ENCODE data around the gene MCM7.
"Not testable (repeated sequence)": the region's sequence is repeated elsewhere in the genome, so short reads cannot be mapped to it uniquely, and the experiment has no call there.

Gene MCM7

DNA sequence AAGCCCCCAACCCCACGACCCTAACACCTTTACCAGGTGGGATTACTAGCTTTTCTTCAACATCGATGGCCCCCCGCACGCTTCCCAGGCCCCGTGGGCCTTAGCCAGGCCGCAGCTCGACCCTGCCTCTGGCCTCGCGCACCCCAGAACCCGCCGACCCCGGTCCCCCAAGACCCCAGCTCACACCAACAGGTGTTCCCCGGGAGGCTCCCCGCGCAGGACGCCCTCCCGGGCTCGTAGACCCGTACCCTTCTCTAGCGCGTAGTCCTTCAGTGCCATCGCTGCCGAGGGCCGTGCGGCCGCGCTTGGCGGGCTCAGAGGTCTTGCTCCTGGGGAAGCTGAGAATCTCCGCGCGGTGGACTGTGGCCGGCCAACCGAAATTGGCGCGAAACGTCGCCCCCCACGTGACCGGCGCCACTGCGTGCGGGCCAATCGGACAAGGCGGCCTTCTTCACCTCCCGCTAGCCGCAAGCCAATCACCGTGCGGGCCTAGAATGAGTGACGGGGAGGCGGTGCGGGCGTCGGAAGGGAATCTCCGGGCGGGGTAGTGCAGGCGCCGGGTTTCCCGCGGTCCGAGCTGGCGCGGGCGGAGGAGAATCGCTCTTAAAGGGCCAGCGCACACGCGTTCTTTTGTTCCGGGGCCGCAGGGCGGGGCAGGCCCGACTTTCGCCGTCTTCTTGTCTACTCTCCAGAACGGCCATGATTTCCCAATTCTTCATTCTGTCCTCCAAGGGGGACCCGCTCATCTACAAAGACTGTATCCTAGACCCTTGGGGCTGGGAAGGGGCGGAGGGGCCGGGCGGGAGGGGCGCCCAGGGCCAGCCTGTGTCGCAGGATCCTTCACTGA is at the start of gene MCM7, which contains the start of gene AP4M1:
Gene MCM7, minus strand, starts transcription at position 382 of the 847 bp plus-strand sequence. Its CDS starts 103 bp downstream, at position 279.
Gene AP4M1, plus strand, starts transcription at position 628 of the 847 bp plus-strand sequence. Its CDS starts 72 bp downstream, at position 700.
- peak; percentile 99 for DNase-seq

DNA sequence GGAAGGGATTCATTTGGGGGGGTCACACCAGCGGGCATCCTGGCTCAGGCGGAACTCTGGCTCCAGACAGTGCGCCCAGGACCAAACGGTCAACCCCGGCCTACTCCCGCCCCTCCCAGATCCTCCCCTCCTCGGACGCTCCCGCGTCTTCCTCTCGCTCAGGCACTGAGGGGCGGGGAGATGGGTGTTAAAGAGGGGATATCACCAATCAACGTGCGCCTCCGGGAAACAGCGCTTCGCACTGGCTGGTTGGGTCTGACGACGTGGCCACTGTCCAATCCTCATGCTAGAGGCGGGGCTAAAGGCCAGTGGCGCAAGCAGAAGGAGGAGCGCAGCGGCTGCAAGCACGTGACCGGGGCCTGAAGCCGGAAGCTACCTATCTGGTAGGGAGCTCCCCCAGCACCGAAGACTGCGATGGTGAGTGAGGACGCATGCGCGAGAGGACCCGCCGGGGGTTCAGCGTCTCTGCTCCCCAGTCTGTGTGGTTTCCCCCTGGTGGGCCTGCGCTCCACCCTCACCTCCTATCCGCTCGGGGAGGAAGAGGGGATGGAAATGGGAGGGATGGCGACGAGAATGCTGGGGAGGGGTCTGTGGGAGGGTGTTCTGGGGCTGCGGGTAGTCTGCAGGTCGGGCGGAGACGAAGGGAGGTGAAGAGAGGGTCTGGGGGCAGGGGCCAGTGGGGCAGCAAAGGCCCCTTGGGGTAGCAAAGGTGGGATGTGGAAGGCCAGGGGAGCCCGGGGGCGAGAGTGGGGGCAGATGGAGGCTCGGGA is 47.5 kb upstream of the MCM7 start, which contains the start of gene LAMTOR4:
Gene LAMTOR4, plus strand, starts transcription at position 360 of the 770 bp plus-strand sequence. Its CDS starts 55 bp downstream, at position 415.
- peak; percentile 99 for DNase-seq

DNA sequence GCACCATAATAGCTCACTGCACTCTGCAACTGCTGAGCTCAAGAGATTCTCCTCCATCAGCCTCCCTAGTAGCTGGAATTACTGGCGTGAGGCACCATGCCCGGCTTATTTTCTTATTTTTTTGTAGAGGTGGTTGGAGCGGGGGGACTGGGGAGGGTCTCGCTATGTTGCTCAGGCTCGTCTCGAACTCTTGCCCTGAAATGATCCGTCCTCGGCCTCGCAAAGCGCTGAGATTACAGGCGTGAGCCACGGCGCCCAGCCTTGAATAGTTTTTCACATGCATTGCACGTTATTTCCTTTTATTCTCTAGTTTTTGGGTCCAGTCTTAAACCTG is 47.0 kb upstream of the MCM7 start:
- no peak for DNase-seq

DNA sequence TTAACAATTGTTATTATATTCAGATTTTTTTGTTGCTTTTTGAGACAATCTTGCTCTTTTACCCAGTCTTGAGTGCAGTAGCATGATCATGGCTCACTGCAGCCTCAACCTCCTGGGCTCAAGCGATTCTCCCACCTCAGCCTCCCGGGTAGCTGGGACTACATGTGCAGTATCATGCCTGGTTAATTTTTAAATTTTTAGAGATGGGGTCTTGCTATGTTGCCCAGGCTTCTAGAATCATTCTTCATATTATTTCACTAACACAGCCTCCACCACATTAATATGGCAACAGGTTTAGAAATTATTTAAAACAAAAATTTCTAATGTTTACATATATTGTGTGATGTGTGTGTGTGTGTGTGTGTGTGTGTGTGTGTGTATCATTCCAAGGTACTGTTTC is 46.1 kb upstream of the MCM7 start:
- no peak for DNase-seq

DNA sequence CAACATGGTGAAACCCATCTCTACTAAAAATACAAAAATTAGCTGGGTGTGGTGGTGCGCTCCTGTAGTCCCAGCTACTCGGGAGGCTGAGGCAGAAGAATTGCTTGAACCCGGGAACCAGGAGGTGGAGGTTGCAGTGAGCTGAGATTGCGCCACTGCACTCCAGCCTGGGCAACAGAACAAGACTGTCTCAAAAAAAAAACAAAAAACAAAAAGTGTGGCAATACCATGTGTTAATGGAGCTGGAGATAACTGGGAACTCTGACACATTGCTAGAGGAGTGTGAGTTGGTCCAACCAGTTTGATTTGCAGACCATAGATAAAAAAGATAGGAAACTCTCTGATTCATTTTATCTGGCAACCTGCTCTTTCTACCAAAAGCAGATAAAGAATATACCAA is 45.2 kb upstream of the MCM7 start:
- DNase-seq = not testable (repeated sequence)

DNA sequence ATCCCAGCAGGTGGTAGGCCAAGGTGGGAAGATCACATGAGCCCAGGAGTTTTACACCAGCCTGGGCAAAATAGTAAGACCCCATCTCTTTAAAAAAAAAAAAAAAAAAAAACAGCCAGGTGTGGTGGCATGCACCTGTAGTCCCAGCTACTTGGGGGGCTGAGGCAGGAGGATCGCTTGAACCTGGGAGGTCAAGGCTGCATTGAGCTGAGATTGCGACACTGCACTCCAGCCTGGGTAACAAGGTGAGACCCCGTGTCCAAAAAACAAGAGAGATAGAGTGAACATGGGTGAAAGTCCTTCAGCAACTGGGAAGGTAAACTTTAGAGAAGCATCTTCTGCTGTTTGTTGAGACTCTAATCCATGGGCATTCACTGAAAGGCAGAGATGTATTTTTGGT is 41.3 kb upstream of the MCM7 start:
- DNase-seq = no peak

DNA sequence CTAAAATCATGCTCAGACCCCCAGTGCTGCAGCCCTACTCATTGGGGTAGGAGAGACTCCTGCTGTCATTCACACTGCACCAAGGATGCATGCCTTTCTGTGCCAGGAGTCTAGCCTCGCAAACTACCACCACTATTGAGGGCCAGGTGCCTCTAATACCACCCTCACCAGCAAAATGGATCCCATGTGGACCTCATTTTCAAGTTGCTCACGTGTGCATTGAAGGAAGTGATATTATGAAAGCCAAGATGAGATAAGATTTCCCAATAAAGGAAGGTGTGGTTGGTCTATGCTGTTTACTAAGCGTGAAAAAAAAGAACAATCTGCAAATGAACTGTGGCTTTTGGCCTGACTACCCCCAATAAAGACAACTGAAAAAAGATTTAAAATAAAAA is 40.4 kb upstream of the MCM7 start:
- DNase-seq = no peak

DNA sequence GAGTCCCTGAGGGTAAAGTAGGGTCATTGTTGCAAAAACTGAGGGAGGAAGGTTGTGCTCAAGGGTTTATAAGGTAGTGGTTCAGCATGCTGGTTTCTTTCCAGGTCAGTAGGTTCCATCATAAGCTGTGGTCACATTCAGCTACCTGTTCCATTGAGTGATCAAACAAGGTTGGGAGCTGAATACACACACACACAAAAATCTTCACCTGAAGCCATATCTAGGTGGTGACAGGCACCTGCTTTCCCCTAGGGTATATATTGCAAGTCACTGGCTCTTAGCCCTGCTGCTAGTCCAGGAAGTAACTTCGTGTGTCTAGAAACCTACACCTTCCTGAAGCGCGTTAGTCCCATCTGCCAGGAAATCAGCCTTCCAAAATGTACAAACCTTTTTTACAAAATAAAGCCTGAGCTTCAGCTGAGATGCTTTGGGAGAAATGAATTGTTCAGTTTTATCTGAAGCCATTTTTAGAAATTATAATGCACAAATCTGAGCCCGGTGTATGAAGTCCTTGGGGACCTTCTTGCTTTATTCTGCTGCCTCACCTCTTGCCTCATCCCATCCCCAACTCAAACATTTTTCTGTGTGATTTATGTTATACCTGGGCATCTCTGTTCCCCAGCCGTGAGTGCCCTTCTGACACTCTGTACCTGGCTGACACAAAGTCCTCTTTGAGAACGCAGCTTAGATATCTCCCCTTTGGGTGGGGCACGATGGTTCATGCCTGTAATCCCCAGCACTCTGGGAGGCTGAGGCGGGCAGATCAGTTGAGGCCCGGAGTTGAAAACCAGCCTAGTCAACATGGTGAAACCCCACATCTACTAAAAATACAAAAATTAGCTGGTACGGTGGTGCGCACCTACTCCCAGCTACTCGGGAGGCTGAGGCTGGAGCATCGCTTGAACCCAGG is 36.9 kb upstream of the MCM7 start:
- no peak for DNase-seq

DNA sequence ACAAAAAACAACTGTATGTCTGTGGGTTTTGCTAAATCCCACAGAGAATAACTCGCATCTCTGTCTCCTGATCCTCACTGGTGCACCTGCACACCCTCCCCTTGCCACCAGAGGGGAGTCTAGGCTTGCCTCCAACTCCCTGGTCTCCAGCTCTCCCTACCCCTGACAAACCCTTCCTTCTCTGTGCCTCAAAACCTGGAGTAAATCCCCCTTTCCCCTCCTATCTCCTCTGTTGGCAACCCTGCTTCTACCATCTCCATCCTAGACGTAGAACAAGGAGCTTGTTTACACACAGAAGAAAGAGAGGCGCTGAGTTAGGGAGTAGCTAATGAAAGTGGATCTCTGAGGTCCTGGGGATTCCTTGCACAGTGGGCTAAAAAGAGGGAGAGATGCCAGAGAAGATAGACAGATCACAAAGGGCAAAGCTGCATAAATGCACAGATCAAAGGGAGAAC is 31.5 kb upstream of the MCM7 start:
- peak; percentile 68 for DNase-seq

DNA sequence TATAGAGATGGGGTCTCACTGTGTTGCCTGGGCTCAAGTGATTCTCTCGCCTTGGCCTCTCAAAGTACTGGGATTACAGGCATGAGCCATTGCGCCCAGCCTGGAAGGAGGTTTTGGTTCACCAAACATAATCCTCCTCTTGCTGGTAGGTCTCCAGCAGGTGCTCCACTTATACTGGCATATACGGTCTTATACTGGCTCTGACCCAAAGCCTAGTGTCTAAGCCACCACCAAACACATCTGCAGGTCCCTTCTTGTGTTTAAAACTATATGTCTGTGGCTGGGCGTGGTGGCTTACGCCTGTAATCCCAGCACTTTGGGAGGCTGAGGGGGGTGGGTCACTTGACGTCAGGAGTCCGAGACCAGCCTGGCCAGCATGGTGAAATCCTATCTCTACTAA is 30.9 kb upstream of the MCM7 start:
- no peak for DNase-seq

DNA sequence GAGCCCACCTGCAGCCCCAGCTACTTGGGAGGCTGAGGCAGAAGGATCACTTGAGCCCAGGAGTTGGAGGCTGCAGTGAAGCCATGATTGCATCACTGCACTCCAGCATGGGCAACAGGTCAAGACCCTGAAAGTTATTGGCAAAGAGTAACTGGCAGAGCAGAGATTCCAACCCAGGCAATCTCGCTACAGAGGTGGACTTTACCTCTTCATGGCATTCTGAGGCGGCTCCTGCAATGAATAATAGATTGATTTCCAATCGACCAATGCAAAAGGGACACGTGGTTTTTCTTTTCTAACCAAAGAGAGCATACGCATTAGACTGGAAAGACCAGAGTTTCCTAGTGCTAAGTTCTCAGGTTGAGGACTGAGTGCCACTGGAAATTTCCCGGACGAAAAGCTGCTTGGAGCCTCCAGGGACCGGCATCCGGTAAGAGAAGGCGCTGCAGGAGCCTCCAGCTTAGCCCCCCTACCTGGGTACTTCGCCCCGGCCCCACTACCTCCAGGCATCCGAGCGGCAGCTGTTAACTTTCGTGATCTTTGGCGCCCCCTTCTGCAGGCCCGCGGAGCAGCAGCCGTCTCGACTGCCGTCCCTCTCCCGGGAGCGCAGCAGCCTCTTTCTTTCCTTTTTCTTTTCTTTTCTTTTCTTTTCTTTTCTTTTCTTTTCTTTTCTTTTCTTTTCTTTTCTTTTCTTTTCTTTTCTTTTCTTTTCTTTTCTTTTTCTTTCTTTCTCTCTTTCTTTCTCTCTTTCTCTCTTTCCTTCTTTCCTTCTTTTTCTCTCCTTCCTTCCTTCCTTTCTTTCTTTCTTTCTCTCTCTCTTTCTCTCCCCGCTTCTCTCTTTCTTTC is 29.6 kb upstream of the MCM7 start:
- DNase-seq = peak; percentile 52

DNA sequence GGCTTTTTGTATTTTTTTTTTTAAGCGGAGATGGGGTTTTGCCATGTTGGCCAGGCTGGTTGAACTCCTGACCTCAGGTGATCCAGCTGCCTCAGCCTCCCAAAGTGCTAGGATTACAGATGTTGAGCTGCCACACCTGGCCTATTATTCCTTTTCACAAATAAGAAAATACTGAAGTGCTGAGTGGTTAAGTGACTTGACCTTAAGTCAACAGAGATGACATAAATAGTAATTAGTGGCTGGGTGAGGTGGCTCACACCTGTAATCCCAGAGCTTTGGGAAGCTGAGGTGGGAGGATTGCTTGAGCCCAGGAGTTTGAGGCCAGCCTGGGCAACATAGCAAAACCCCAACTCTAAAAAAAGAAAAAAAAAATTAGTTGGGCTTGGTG is 29.0 kb upstream of the MCM7 start:
- DNase-seq = not testable (repeated sequence)

DNA sequence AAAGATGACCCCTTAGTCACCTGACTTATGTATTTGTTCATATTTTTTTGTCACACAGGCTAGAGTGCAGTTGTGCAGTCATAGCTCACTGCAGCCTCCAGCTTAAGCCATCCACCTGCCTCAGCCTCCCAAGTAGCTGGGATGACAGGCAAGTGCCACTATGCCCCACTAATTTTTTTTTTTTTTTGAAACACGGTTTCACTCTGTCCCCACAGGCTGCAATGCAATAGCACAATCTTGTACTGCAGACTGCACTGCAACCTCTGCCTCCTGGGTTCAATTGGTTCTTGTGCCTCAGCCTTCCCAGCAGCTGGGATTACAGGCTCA is 27.4 kb upstream of the MCM7 start:
- DNase-seq = no peak

DNA sequence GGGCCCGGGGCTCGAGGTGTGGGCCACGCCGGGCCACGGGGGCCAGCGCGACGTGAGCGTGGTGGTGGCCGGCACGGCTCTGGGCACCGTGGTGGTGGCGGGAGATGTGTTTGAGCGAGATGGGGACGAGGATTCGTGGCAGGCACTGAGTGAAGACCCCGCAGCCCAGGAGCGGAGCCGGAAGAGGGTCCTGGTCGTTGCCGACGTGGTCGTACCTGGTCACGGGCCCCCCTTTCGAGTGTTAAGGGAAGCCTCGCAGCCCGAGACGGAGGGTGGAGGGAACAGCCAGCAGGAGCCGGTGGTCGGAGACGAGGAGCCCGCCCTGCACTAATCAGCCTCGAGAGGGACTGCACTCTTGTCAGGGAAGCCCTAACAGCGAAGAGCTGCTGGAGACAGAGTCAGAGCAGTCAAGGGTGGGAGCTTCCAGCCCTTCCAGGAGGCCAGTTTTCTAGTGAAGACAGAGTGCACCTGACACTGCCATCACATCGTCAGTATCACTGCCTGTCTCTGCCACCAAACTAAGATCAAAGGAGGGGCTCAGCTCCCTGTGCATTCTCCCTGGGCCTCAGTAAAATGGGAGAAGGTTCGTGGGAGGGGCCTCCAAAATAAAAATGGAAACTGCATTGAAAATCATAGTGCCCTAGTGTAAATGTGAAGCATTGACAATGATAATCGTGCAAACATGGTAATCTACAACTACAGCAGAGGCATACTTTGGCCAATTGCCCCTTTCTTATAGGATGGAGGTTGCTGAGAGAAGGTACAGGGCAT is 26.9 kb upstream of the MCM7 start:
- peak; percentile 23 for DNase-seq

DNA sequence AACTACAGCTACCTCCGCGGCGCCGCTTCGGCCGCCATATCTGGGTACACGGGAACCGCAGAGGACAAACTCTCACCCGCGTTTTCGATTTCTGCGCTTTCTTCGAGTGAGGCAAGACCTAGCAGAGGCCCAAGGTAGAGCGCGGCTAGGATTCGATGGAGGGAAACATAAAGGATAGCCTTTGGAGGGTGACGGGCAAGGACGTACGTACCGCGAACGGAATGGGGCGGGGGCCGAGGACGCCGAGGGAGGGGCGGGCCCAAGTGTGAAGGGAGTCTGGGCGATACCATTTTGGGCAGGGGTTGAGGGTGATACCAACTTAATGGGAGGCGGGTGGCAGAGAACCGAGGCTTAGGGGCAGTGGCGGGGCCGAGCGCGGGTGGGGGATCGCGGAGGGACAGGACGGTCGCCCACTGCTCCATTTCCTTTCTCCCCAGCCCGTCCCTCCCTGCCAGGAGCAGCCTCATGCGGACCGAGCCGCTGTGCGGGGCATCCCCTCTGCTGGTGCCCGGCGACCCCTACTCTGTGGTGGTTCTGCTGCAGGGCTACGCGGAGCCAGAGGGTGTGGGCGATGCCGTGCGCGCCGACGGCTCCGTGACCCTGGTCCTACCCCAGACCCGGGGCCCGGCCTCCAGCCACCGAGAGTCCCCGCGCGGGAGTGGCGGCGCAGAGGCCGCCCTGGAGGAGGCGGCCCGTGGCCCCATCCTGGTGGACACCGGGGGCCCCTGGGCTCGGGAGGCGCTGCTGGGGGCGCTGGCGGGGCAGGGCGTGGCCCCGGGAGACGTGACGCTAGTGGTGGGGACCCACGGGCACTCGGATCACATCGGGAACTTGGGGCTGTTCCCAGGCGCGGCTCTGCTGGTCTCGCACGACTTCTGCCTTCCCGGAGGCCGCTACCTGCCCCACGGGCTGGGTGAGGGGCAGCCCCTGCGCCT is 26.0 kb upstream of the MCM7 start, which contains the start of gene MBLAC1:
Gene MBLAC1, plus strand, starts transcription at position 37 of the 935 bp plus-strand sequence. Its CDS starts 429 bp downstream, at position 466.
- peak; percentile 87 for DNase-seq

DNA sequence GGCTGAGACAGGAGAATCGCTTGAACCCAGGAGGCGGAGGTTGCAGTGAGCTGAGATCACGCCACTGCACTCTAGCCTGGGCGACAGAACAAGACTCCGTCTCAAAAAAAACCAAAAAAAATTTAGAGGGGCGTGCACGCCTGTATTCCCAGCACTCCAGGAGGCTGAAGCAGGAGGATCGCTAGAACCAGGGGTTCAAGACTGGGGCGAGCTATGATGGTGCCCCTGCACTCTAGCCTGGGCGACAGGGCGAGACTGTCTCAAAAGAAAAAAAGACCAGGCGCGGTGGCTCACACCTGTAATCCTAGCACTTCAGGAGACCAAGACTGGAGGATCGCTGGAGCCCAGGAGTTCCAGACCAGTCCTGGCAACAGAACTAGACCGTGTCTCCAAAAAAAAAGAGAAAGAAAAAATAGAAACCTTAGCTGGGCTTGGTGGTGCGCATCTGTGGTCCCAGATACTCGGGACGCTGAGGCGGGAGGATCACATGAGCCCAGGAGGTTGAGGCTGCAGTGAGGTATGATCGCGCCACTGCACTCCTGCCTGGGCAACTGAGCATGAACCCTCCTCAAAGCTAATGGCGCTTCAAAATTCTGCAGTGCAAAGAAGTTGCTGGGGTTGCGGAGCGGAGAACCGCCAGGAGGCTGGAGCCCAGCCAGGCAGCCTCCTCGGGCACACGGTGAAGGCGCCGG is 25.2 kb upstream of the MCM7 start:
- DNase-seq = no peak

DNA sequence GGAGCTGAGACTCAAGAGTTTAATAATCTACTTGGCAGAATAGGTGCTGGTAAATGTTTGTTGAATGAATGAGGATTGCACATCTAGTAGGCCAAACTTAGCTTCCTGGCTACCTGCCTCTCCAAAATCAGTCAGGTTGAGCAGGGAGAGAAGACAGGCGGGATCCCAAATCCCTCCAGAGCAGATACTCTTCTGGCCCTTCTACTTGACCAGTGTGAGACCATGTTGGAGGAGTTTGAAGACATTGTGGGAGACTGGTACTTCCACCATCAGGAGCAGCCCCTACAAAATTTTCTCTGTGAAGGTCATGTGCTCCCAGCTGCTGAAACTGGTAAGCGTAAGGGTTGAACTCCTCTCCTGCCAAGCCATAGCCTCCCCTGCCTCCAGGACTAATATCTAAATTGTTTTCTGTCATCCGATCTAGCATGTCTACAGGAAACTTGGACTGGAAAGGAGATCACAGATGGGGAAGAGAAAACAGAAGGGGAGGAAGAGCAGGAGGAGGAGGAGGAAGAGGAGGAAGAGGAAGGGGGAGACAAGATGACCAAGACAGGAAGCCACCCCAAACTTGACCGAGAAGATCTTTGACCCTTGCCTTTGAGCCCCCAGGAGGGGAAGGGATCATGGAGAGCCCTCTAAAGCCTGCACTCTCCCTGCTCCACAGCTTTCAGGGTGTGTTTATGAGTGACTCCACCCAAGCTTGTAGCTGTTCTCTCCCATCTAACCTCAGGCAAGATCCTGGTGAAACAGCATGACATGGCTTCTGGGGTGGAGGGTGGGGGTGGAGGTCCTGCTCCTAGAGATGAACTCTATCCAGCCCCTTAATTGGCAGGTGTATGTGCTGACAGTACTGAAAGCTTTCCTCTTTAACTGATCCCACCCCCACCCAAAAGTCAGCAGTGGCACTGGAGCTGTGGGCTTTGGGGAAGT is 23.4 kb upstream of the MCM7 start:
- no peak for DNase-seq

DNA sequence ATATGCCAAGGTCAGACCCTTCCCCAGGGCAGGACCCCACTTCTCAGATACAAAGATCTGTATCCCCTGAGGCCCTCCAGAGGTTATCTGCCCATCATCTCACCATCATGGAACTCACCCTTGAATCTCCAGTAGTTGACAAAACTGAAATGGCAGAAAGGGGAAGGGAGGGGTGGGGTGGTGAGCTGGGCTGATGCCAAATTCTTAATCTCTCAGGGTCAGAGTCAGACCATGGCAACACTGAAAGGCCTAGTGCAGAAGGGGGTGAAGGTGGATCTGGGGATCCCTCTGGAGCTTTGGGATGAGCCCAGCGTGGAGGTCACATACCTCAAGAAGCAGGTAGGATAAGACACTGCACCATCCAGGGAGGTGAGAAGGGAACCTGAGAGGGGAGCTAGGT is 21.4 kb upstream of the MCM7 start:
- DNase-seq = no peak
